PC-9 (cell line): ENCODE measurements around the gene GUCY2D. TPM values are rescaled to one million over a fixed set of nuclear protein-coding genes. Genes with fewer than 3 reads are reported as not detected.

ENCODE experiments used
- BruUV-seq: library from RNA; stranded (reverse); fragments of 400-500 nt; replicated peaks from 2 replicates; lab custom pipeline; 2021; lab: Mats Ljungman, UMichigan
- CTCF ChIA-PET: fragments of 300-600 bp; sonication (Branson Sonifier 250); formaldehyde crosslinking; loops from one replicate; lab custom pipeline; 2022; ENCODE audit warnings: antibody characterized with exemption; lab: Charles Lee
- POLR2A ChIA-PET: fragments of 300-600 bp; sonication (Branson Sonifier 250); formaldehyde crosslinking; loops from one replicate; lab custom pipeline; 2022; ENCODE audit warnings: antibody characterized with exemption; ENCODE audit not compliant: unreplicated experiment; lab: Charles Lee
- DNase-seq, 2 experiments: peaks; one replicate each; pipeline versions ENCODE4 v3.0.0 to v3.0.0-alpha.2; 2015 to 2022; ENCODE audit warnings: mixed read lengths in 1 of 2
- H2AFZ ChIP-seq: fragments of 200-600 bp; sonication (generic); 2 replicates; pipeline ENCODE4 v1.8.1; 2017; ENCODE audit warnings: antibody characterized with exemption
- H3F3A ChIP-seq: fragments of 200-600 bp; sonication (generic); 2 replicates; pipeline ENCODE4 v1.8.1; 2017; ENCODE audit warnings: antibody characterized with exemption, mild to moderate bottlenecking, low read depth; ENCODE audit not compliant: insufficient read depth
- H3K27ac ChIP-seq: fragments of 200-600 bp; sonication (generic); 2 replicates; pipeline ENCODE4 v1.6.1; 2016; ENCODE audit warnings: mixed run types
- H3K27me3 ChIP-seq: fragments of 200-600 bp; sonication (generic); 2 replicates; pipeline ENCODE4 v1.6.1; 2016; ENCODE audit warnings: low read depth, mixed run types; ENCODE audit not compliant: insufficient read depth
- H3K36me3 ChIP-seq: fragments of 200-600 bp; sonication (generic); 2 replicates; pipeline ENCODE4 v1.6.1; 2016; ENCODE audit warnings: low read depth, mixed run types
- H3K4me1 ChIP-seq: fragments of 200-600 bp; sonication (generic); replicated peaks from 2 replicates; pipeline ENCODE4 v1.6.1; 2016; ENCODE audit warnings: mixed run types; ENCODE audit not compliant: insufficient read depth
- H3K4me2 ChIP-seq: fragments of 200-600 bp; sonication (generic); 2 replicates; pipeline ENCODE4 v1.6.1; 2017; ENCODE audit warnings: mixed run types
- H3K4me3 ChIP-seq: fragments of 200-600 bp; sonication (generic); 2 replicates; pipeline ENCODE4 v1.6.1; 2016; ENCODE audit warnings: mixed run types
- H3K79me2 ChIP-seq: fragments of 200-600 bp; sonication (generic); 2 replicates; pipeline ENCODE4 v1.6.1; 2017; ENCODE audit warnings: low read depth, mixed run types
- H3K9me2 ChIP-seq: fragments of 200-600 bp; sonication (generic); 2 replicates; pipeline ENCODE4 v1.8.1; 2017; ENCODE audit warnings: mild to moderate bottlenecking; ENCODE audit not compliant: insufficient read depth
- H3K9me3 ChIP-seq: fragments of 200-600 bp; sonication (generic); 2 replicates; pipeline ENCODE4 v1.8.1; 2016; ENCODE audit warnings: low read depth; ENCODE audit not compliant: insufficient read depth
- H4K20me1 ChIP-seq: fragments of 200-600 bp; sonication (generic); 2 replicates; pipeline ENCODE4 v1.8.1; 2017; ENCODE audit not compliant: insufficient read depth
- CTCF ChIP-seq: fragments of 200-600 bp; sonication (generic); conservative IDR thresholded peaks from 2 replicates; pipeline ENCODE4 v1.6.1; 2017; ENCODE audit warnings: mixed run types, antibody characterized with exemption, mild to moderate bottlenecking, moderate library complexity
- EZH2 ChIP-seq: fragments of 200-600 bp; sonication (generic); IDR thresholded peaks from 2 replicates; pipeline ENCODE4 v1.8.0; 2017; ENCODE audit warnings: antibody characterized with exemption, low read depth
- intact Hi-C: fragments of 100-400 bp; cut with micrococcal nuclease; formaldehyde crosslinking; loops from one replicate; pipeline ENCODE4 v1.10.0; 2022; ENCODE audit not compliant: unreplicated experiment
- total RNA-seq: library from RNA; stranded (reverse); gene quantifications from 2 replicates; pipeline ENCODE4 v1.2.3, GENCODE V29; 2021

GUCY2D gene
- total RNA-seq, 1 experiment from 2014 or later = 0.79 TPM

- Histone ChIP-seq H3F3A (no peaks in the 10 kb centered on the region), H3K36me3 (no peaks in the 10 kb centered on the region), H3K9me2 (no peaks in the 10 kb centered on the region), H3K4me1 (no peaks in the 10 kb centered on the region), H3K9me3 (no peaks in the 10 kb centered on the region), H3K79me2 (no peaks in the 10 kb centered on the region), H2AFZ (no peak overlapping the region), H3K27me3 (0 out of 2 replicates have a peak, but pooled peaks cover 3% of the 10 kb centered on the region), H4K20me1 (no peaks in the 10 kb centered on the region), H3K4me2 (no peak overlapping the region), H3K4me3 (no peak overlapping the region), H3K27ac (no peak overlapping the region)
- BruUV-seq = no TSS peak
- no peak for TF ChIP-seq EZH2
- TF ChIP-seq CTCF = no peak
- POLR2A ChIA-PET = no interaction called here
- CTCF ChIA-PET = no interaction called here
- DNase-seq = no peak
- intact Hi-C loops = no loop called here
Observed at GRCh38 chr17:8002721-8003593, 542 bp downstream of the GUCY2D start.

- BruUV-seq = no TSS peak
- Histone ChIP-seq H3K79me2 (no peaks in the 10 kb centered on the region), H3K9me2 (no peaks in the 10 kb centered on the region), H3K36me3 (no peaks in the 10 kb centered on the region), H3F3A (no peaks in the 10 kb centered on the region), H3K4me3 (no peak overlapping the region), H4K20me1 (no peaks in the 10 kb centered on the region), H3K4me1 (no peaks in the 10 kb centered on the region), H3K9me3 (no peaks in the 10 kb centered on the region), H2AFZ (no peak overlapping the region), H3K27me3 (0 out of 2 replicates have a peak, but pooled peaks cover 3% of the 10 kb centered on the region), H3K4me2 (no peak overlapping the region), H3K27ac (no peak overlapping the region)
- CTCF ChIA-PET = interaction anchor here (1.5 kb wide), 1 partner anchor 14 kb away, joined by 4 read pairs; no protein-coding TSS in a partner anchor
- POLR2A ChIA-PET = no interaction called here
- no peak for DNase-seq
- no peak for TF ChIP-seq EZH2
- TF ChIP-seq CTCF = no peak
- intact Hi-C loops = no loop called here
Observed at GRCh38 chr17:8003594-8004181, 1.3 kb downstream of the GUCY2D start.

GRCh38 chr17:8004899-8005298, 2.5 kb downstream of the GUCY2D start:
- no peak overlapping the region for H2AFZ ChIP-seq
- no peak for DNase-seq
- H3K4me2 ChIP-seq = no peak overlapping the region
- no peaks in the 10 kb centered on the region for H3K9me2 ChIP-seq
- no peaks in the 10 kb centered on the region for H3F3A ChIP-seq
- BruUV-seq = no TSS peak
- H4K20me1 ChIP-seq = no peaks in the 10 kb centered on the region
- ChIA-PET POLR2A (interaction anchor here (0.7 kb wide), 1 partner anchor 92 kb away, joined by 7 read pairs; no protein-coding TSS in a partner anchor), CTCF (interaction anchor here (0.5 to 1.5 kb wide), 3 partner anchors 15 to 540 kb away, joined by 3 to 7 read pairs (median 4); no protein-coding TSS in a partner anchor)
- H3K4me3 ChIP-seq = no peak overlapping the region
- intact Hi-C loops = no loop called here
- H3K9me3 ChIP-seq = no peaks in the 10 kb centered on the region
- H3K36me3 ChIP-seq = no peaks in the 10 kb centered on the region
- H3K27ac ChIP-seq = no peak overlapping the region
- no peaks in the 10 kb centered on the region for H3K4me1 ChIP-seq
- H3K79me2 ChIP-seq = no peaks in the 10 kb centered on the region
- 0 out of 2 replicates have a peak, but pooled peaks cover 3% of the 10 kb centered on the region for H3K27me3 ChIP-seq
- TF ChIP-seq CTCF (no peak), EZH2 (no peak)
